A673 (cell line): ENCODE measurements around the gene GPI. TPM values are rescaled to one million over a fixed set of nuclear protein-coding genes. Genes with fewer than 3 reads are reported as not detected.
"Not testable (repeated sequence)": the region's sequence is repeated elsewhere in the genome, so short reads cannot be mapped to it uniquely, and the experiment has no call there.

Experiments
- BruUV-seq: library from RNA; stranded (reverse); fragments of 400-500 nt; replicated peaks from 2 replicates; lab custom pipeline; 2021; lab: Mats Ljungman, UMichigan
- CTCF ChIA-PET: fragments of 300-600 bp; sonication (Branson Sonifier 250); formaldehyde crosslinking; loops from one replicate; lab custom pipeline; 2022; ENCODE audit warnings: antibody characterized with exemption; lab: Charles Lee
- POLR2A ChIA-PET: fragments of 300-600 bp; sonication (Branson Sonifier 250); formaldehyde crosslinking; loops from one replicate; lab custom pipeline; 2022; ENCODE audit warnings: antibody characterized with exemption; ENCODE audit not compliant: low non-redundant PET; lab: Charles Lee
- DNase-seq: peaks from one replicate; pipeline ENCODE4 v3.0.0-alpha.2; 2015; ENCODE audit warnings: low spot score
- H3K27ac ChIP-seq: fragments of 200-600 bp; sonication (generic); 2 replicates; pipeline ENCODE4 v1.5.1; 2016; ENCODE audit warnings: mixed run types, low read depth, mild to moderate bottlenecking, mixed read lengths, antibody characterized with exemption, low read length; ENCODE audit not compliant: poor library complexity, severe bottlenecking
- H3K27me3 ChIP-seq: fragments of 200-600 bp; sonication (generic); replicated peaks from 2 replicates; pipeline ENCODE4 v1.6.1; 2017; ENCODE audit warnings: mixed run types, low read depth, mild to moderate bottlenecking, mixed read lengths, antibody characterized with exemption, low read length; ENCODE audit not compliant: insufficient read depth, poor library complexity
- H3K36me3 ChIP-seq: fragments of 200-600 bp; sonication (generic); 2 replicates; pipeline ENCODE4 v1.6.1; 2016; ENCODE audit warnings: mixed run types, mild to moderate bottlenecking, mixed read lengths, antibody characterized with exemption, low read length; ENCODE audit not compliant: insufficient read depth, poor library complexity, severe bottlenecking
- H3K4me1 ChIP-seq: fragments of 200-600 bp; sonication (generic); 2 replicates; pipeline ENCODE4 v1.6.1; 2017; ENCODE audit warnings: mixed run types, mild to moderate bottlenecking, mixed read lengths, antibody characterized with exemption, low read length; ENCODE audit not compliant: insufficient read depth, poor library complexity, severe bottlenecking
- H3K4me3 ChIP-seq: fragments of 200-600 bp; sonication (generic); 2 replicates; pipeline ENCODE4 v1.5.1; 2016; ENCODE audit warnings: low read depth, mixed run types, mild to moderate bottlenecking, mixed read lengths, low read length; ENCODE audit not compliant: poor library complexity, severe bottlenecking
- H3K9me3 ChIP-seq: fragments of 200-600 bp; sonication (generic); 2 replicates; pipeline ENCODE4 v1.6.1; 2016; ENCODE audit warnings: mixed run types, low read depth, mild to moderate bottlenecking, mixed read lengths, antibody characterized with exemption, low read length; ENCODE audit not compliant: poor library complexity, severe bottlenecking
- CTCF ChIP-seq: fragments of 300-800, 200-600 bp; sonication (generic); conservative IDR thresholded peaks from 2 replicates; pipeline ENCODE4 v1.5.1; 2017; ENCODE audit warnings: low read depth, mild to moderate bottlenecking, antibody characterized with exemption, low read length, moderate library complexity, mixed read lengths
- EZH2 ChIP-seq: fragments of 200-600 bp; sonication (generic); IDR thresholded peaks from 2 replicates; pipeline ENCODE4 v1.6.1; 2017; ENCODE audit warnings: borderline replicate concordance, low read depth, mild to moderate bottlenecking, mixed read lengths, antibody characterized with exemption, low read length; ENCODE audit not compliant: poor library complexity, severe bottlenecking
- intact Hi-C: fragments of 100-400 bp; cut with micrococcal nuclease; formaldehyde crosslinking; loops from one replicate; pipeline ENCODE4 v1.10.0; 2022; ENCODE audit not compliant: unreplicated experiment
- total RNA-seq: library from RNA; stranded (reverse); gene quantifications from 2 replicates; pipeline ENCODE4 v1.2.3, GENCODE V29; 2021

GPI gene
- total RNA-seq, 1 experiment from 2014 or later, result 439 TPM

DNA sequence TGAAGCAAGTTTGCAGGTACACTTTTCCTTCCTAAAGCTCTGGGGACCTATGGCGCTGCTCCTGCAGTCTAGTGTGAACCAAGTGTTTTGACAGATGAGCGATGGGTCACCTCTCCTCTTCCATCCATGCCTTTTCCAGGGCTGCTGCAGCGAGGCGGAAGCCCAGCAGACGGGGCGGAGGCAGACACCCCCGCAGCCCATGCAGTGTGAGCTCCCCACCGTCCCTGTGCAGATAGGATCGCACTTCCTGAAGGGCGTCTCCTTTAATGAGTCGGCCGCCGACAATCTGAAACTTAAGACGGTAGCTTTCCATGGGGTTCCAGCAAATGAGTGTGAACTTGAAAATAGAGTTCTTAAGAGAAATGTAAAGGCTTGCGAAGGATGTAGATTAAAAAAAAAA lies 37.1 kb upstream of the GPI start:
- TF ChIP-seq EZH2 (no peak), CTCF (no peak)
- Histone ChIP-seq H3K4me1 (peaks cover 9% of the 10 kb centered on the region), H3K36me3 (peaks cover 11% of the 10 kb centered on the region), H3K27ac (no peak overlapping the region), H3K27me3 (no peaks in the 10 kb centered on the region), H3K9me3 (no peaks in the 10 kb centered on the region), H3K4me3 (no peak overlapping the region)
- ChIA-PET CTCF (no interaction called here), POLR2A (interaction anchor here (0.5 kb wide), 1 partner anchor 65 kb away, joined by 6 read pairs; no protein-coding TSS in a partner anchor)
- BruUV-seq, result no TSS peak
- DNase-seq, result peak; percentile 84
- intact Hi-C loops, result no loop called here

GRCh38 chr19:34328982-34329381 lies 36.0 kb upstream of the GPI start:
- BruUV-seq, result no TSS peak
- Histone ChIP-seq H3K4me1 (peaks cover 9% of the 10 kb centered on the region), H3K4me3 (no peak overlapping the region), H3K27ac (no peak overlapping the region), H3K36me3 (peaks cover 15% of the 10 kb centered on the region), H3K9me3 (no peaks in the 10 kb centered on the region), H3K27me3 (no peaks in the 10 kb centered on the region)
- DNase-seq, result no peak
- POLR2A ChIA-PET, result no interaction called here
- CTCF ChIA-PET, result no interaction called here
- TF ChIP-seq CTCF (no peak), EZH2 (no peak)
- intact Hi-C loops, result no loop called here

DNA sequence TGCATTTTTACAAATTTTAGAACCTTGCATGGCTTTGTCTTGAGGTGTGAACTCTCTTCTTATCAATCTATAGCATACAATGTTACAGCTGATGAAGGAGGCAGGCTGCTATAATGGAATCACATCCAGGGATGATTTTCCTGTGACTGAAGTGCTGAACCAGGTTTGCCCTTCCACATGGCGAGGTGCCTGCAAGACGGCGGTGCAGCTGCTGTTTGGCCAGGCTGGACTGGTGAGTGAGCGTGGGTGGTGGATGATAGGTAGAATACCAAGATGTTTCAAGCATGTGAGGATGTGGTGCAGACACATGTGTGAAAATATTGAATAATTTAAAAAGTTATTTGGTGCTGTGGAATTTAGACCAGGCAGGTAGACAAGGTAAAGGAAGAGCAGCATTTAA lies 34.9 kb upstream of the GPI start:
- Histone ChIP-seq H3K4me1 (peaks cover 9% of the 10 kb centered on the region), H3K36me3 (peaks cover 12% of the 10 kb centered on the region), H3K27me3 (no peaks in the 10 kb centered on the region), H3K27ac (no peak overlapping the region), H3K4me3 (no peak overlapping the region), H3K9me3 (no peaks in the 10 kb centered on the region)
- TF ChIP-seq CTCF, result no peak
- no peak for TF ChIP-seq EZH2
- POLR2A ChIA-PET, result no interaction called here
- no peak for DNase-seq
- intact Hi-C loops, result no loop called here
- no TSS peak for BruUV-seq
- CTCF ChIA-PET, result no interaction called here

GRCh38 chr19:34330596-34330995 lies 34.4 kb upstream of the GPI start:
- POLR2A ChIA-PET, intact Hi-C loops, H3K4me3 ChIP-seq, H3K9me3 ChIP-seq, H3K27me3 ChIP-seq, H3K4me1 ChIP-seq, H3K27ac ChIP-seq, BruUV-seq, DNase-seq, CTCF ChIA-PET: not testable (repeated sequence)
- peaks cover 11% of the 10 kb centered on the region for H3K36me3 ChIP-seq

GRCh38 chr19:34331596-34331995 lies 33.4 kb upstream of the GPI start:
- BruUV-seq, intact Hi-C loops, CTCF ChIA-PET, DNase-seq, POLR2A ChIA-PET, H3K27ac ChIP-seq, H3K4me1 ChIP-seq, H3K27me3 ChIP-seq, H3K4me3 ChIP-seq, H3K9me3 ChIP-seq: not testable (repeated sequence)
- peaks cover 11% of the 10 kb centered on the region for H3K36me3 ChIP-seq
